NCI-H345 (cell line): Measurements from ENCODE around the gene DLX1.
"Not testable (repeated sequence)": the region's sequence is repeated elsewhere in the genome, so short reads cannot be mapped to it uniquely, and the experiment has no call there.

Experiments used
- DNase-seq: peaks from one replicate; lab custom pipeline; 2025; lab: John Stamatoyannopoulos, UW

The DLX1 gene

DNA sequence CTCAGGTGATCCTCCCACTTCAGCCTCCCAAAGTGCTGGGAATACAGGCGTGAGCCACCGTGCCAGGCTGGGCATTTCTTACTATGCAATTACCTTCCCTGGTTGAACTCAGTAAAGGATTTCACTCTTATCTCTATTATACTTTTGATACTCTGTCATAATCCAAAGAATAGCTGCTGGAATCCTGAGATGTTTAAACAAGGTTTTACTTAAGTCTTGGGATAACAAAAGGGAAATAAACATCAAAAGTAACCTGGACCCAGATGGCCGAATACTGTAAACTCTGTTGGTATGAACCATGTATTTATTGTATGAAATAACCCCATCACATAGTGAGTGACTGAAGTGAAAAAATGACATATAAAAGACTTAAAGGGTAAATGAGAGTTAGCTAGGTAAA, 29.3 kb downstream of the DLX1 start:
- DNase-seq = no peak

- DNase-seq = no peak
Measured at GRCh38 chr2:172116107-172116506, 30.8 kb downstream of the DLX1 start.

- no peak for DNase-seq
Measured at GRCh38 chr2:172119089-172119488, 33.8 kb downstream of the DLX1 start.

- no peak for DNase-seq
Measured at GRCh38 chr2:172120118-172120517, 34.8 kb downstream of the DLX1 start.

- no peak for DNase-seq
Measured at GRCh38 chr2:172128484-172128883, 43.2 kb downstream of the DLX1 start.

- no peak for DNase-seq
Measured at GRCh38 chr2:172129404-172129803, 44.1 kb downstream of the DLX1 start.

DNA sequence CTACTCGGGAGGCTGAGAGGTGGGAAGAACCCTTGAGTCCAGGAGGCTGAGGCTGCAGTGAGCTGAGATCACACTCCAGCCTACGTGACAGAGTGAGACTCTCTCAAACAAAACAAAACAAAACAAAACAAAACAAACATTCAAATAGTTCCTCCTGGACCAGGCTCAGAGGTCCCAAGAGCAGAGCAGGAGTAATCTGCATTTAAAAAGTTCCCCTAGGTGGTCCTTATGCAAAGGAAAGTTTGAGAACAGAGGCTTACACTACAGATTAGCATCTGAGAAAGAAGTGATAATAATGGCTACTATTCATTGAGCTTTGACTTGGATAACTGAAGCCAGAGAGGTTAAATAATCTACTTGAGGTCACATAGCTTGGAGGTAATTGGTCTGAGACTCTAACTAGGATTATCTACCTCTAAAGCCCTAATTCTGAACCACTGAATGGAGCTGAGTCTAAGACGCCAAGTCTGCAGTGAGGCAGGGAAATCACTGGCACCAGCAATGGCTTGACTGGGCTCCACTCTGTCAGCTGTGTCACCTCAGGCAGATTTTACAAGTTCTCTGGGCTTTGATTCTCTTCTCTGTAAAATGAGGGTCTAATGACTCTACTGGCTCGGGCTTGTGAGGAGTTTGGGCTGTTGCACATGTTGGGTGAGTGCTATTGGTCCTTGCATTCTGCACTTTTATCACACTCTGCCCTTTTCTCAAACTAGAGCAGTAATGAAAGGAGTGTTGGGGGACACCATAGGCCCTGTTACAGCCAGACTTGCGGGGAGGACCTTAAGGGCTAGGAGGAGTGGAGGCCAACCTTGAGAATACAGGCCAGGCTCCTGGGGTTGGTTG, 46.6 kb downstream of the DLX1 start:
- DNase-seq = no peak

DNA sequence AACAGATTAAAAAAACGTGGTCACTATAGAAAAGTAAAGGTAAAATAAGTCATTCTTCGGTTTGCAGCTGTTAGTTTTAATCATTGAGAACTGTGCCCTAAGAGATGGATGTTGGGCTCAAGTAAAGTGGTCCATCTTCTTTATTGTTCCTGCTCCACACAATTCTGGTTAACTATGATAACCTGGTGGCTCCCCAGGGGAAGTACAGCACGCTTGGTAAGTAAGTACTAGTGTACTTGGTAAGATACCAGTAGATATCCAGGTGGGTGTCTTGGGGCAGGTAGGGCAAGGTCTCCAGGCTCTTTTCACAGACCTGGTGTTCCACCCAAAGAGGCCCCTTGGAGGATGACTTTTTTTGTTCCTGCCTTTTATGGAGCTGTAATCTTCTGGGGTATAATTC, 49.0 kb downstream of the DLX1 start:
- DNase-seq = no peak

GRCh38 chr2:172135446-172135845, 50.1 kb downstream of the DLX1 start:
- no peak for DNase-seq

GRCh38 chr2:172137109-172137508, 51.8 kb downstream of the DLX1 start:
- DNase-seq = no peak

DNA sequence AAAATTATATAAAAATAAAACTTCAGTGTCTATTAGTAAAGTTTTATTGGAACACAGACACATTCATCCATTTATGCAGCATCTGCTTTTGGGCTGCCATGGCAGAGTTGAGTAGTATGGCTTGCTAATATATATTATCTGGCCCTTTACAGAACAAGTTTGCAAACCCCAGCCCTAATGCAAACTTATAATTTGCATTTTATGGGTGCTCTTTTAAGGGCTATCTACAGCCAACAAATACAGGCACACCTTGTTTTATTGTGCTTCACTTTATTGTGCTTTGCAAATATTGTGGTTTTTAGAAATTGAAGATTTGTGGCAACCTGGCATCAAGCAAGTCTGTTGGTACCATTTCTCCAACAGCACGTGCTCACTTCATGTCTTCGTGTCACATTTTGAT, 52.6 kb downstream of the DLX1 start:
- no peak for DNase-seq

GRCh38 chr2:172138727-172139126, 53.4 kb downstream of the DLX1 start:
- not testable (repeated sequence) for DNase-seq
